Activated B cell treated with CpG ODN at 0.5 μM for 24 hours (primary cell): Measurements from ENCODE around the gene MOSMO. TPM values are rescaled to one million over a fixed set of nuclear protein-coding genes. Genes with fewer than 3 reads are reported as not detected.

Source experiments
- ATAC-seq: fragments of 200-7000 bp; cut with Tn5 transposase; one replicate; pipeline ENCODE4 v1.10.0; 2021; ENCODE audit warnings: low read depth, mild to moderate bottlenecking, moderate library complexity
- CTCF ChIA-PET: fragments of 350-600 bp; sonication (Branson Sonifier 250); formaldehyde crosslinking; loops from one replicate; lab custom pipeline; 2021; ENCODE audit warnings: antibody characterized with exemption; lab: Charles Lee
- POLR2A ChIA-PET: fragments of 350-600 bp; sonication (Branson Sonifier 250); formaldehyde crosslinking; loops from one replicate; lab custom pipeline; 2021; ENCODE audit warnings: antibody characterized with exemption; lab: Charles Lee
- DNase-seq: peaks from one replicate; pipeline ENCODE4 v3.0.0; 2022
- H3K27ac Mint-ChIP-seq: one replicate; pipeline ENCODE4 v1.8.0; 2020; ENCODE audit warnings: mixed read lengths
- H3K27me3 Mint-ChIP-seq: one replicate; pipeline ENCODE4 v1.8.0; 2021; ENCODE audit warnings: mixed read lengths
- H3K36me3 Mint-ChIP-seq: one replicate; pipeline ENCODE4 v1.8.0; 2021; ENCODE audit warnings: low read depth, mixed read lengths
- H3K4me1 Mint-ChIP-seq: one replicate; pipeline ENCODE4 v1.8.0; 2021; ENCODE audit warnings: mixed read lengths
- H3K4me3 Mint-ChIP-seq: one replicate; pipeline ENCODE4 v1.8.0; 2020; ENCODE audit warnings: mild to moderate bottlenecking, mixed read lengths
- H3K9me3 Mint-ChIP-seq: one replicate; pipeline ENCODE4 v1.8.0; 2020; ENCODE audit warnings: mixed read lengths
- CTCF ChIP-seq: fragments of 200-600 bp; IDR thresholded peaks from one replicate; pipeline ENCODE4 v1.8.0; 2022; ENCODE audit warnings: antibody characterized with exemption, mild to moderate bottlenecking
- intact Hi-C: fragments of 100-400 bp; cut with micrococcal nuclease; formaldehyde crosslinking; loops from one replicate; pipeline ENCODE4 v1.15.1; 2024
- total RNA-seq: library from RNA; stranded (reverse); gene quantifications from 2 replicates; pipeline ENCODE4 v1.2.3, GENCODE V29; 2022

MOSMO gene
- 14.3 and 21.3 TPM in 2 replicates for total RNA-seq

- DNase-seq (peak; percentile 69), ATAC-seq (peak; percentile 90)
- TF ChIP-seq CTCF: no peak
- Mint-ChIP-seq H3K4me1 (peaks cover 40% of the 10 kb centered on the region), H3K9me3 (no peaks in the 10 kb centered on the region), H3K4me3 (peak within 1 kb of the TSS; percentile 89), H3K27me3 (no peaks in the 10 kb centered on the region), H3K36me3 (peaks cover 3% of the 10 kb centered on the region), H3K27ac (peak within 1 kb of the TSS; percentile 79)
- intact Hi-C loops: no loop called here
- CTCF ChIA-PET: interaction anchor here (1.0 to 11.3 kb wide), 6 partner anchors 25 to 289 kb away, joined by 3 to 232 read pairs (median 4); partner anchors contain the start of gene POLR3E
- POLR2A ChIA-PET: interaction anchor here (0.6 to 4.1 kb wide), 12 partner anchors 8 to 631 kb away, joined by 3 to 45 read pairs (median 4); partner anchors contain the start of genes EEF2K and POLR3E
Observed at GRCh38 chr16:22007509-22008214, at the start of gene MOSMO. Gene MOSMO, plus strand, starts transcription at chr16:22008111. Its CDS starts 191 bp downstream, at chr16:22008302.

DNA sequence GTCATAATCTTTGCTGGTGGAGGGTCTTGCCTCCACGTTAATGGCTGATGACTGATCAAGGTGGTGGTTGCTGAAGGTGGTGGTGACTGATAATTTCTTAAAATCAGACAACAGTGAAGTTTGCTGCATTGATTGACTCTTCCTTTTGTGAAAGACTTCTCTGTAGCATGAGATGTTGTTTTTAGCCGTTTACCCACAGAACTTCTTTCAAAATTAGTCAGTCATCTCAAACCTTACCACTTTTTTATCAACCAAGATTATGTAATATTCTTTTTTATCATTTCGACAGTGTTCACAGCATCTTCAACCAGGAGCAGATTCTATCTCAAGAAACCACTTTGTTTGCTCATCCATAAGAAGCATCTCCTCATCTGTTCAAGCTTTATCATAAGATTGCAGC, 48.9 kb upstream of the MOSMO start:
- H3K27ac Mint-ChIP-seq: no peak overlapping the region
- ATAC-seq: no peak
- DNase-seq: no peak
- intact Hi-C loops: no loop called here
- peaks cover 69% of the 10 kb centered on the region for H3K36me3 Mint-ChIP-seq
- ChIA-PET POLR2A (interaction anchor here (0.6 kb wide), 1 partner anchor 30 kb away, joined by 5 read pairs; no protein-coding TSS in a partner anchor), CTCF (no interaction called here)
- H3K4me3 Mint-ChIP-seq: no peak overlapping the region
- no peaks in the 10 kb centered on the region for H3K9me3 Mint-ChIP-seq
- H3K27me3 Mint-ChIP-seq: no peaks in the 10 kb centered on the region
- peaks cover 15% of the 10 kb centered on the region for H3K4me1 Mint-ChIP-seq
- TF ChIP-seq CTCF: no peak

GRCh38 chr16:21962475-21962874, 45.4 kb upstream of the MOSMO start:
- POLR2A ChIA-PET: no interaction called here
- Mint-ChIP-seq H3K4me1 (peaks cover 6% of the 10 kb centered on the region), H3K36me3 (peaks cover 87% of the 10 kb centered on the region), H3K4me3 (no peak overlapping the region), H3K27ac (no peak overlapping the region), H3K9me3 (no peaks in the 10 kb centered on the region), H3K27me3 (no peaks in the 10 kb centered on the region)
- ATAC-seq (no peak), DNase-seq (no peak)
- TF ChIP-seq CTCF: no peak
- CTCF ChIA-PET: interaction anchor here (1.2 kb wide), 1 partner anchor 11 kb away, joined by 3 read pairs; no protein-coding TSS in a partner anchor
- intact Hi-C loops: no loop called here

DNA sequence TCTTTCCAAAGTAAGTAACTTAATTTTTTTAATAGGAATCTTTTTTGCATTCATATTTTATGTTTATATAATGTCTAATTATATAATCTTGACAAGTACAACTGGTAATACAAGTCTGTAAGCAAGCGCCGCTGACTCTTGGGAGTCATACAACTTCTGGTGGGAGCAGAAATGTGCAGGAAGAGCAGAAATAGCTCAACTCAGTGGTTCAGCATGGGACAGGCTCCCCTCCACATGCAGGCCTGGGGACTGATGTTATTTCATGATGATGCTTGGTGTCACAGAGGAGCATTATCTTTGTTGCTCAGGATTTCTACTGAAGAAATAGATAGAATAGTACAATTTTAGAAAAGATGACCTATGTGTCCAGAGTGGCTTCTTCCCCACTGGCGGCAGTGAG, 44.0 kb upstream of the MOSMO start:
- DNase-seq (no peak), ATAC-seq (no peak)
- intact Hi-C loops: no loop called here
- H3K27me3 Mint-ChIP-seq: no peaks in the 10 kb centered on the region
- ChIA-PET CTCF (no interaction called here), POLR2A (no interaction called here)
- no peak overlapping the region for H3K4me3 Mint-ChIP-seq
- no peak overlapping the region for H3K27ac Mint-ChIP-seq
- H3K9me3 Mint-ChIP-seq: no peaks in the 10 kb centered on the region
- no peaks in the 10 kb centered on the region for H3K4me1 Mint-ChIP-seq
- TF ChIP-seq CTCF: no peak
- H3K36me3 Mint-ChIP-seq: peaks cover 86% of the 10 kb centered on the region

DNA sequence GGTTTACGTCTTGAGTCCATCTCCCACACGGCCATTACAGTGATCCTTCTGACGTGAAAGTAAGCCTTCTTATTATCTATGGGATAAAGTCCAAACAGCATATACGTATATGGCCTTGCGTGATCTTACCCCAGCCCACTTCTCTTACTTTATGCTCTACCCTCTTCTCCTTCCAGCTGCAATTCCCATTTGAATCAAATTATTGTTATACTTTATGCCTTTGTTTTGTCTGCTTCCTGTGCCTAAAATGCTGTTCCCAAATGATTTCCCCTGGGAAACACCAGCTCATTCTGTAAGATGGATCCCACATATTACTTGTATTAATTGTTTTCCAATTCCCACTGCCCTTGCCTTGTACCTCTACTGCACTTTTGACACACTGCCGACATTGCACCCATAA, 43.6 kb upstream of the MOSMO start:
- no peak for ATAC-seq
- ChIA-PET CTCF (interaction anchor here (1.3 kb wide), 1 partner anchor 113 kb away, joined by 3 read pairs; no protein-coding TSS in a partner anchor), POLR2A (no interaction called here)
- Mint-ChIP-seq H3K27me3 (no peaks in the 10 kb centered on the region), H3K4me1 (no peaks in the 10 kb centered on the region), H3K27ac (no peak overlapping the region), H3K9me3 (no peaks in the 10 kb centered on the region), H3K36me3 (peaks cover 86% of the 10 kb centered on the region), H3K4me3 (no peak overlapping the region)
- intact Hi-C loops: no loop called here
- TF ChIP-seq CTCF: no peak
- no peak for DNase-seq
